ENCODE measurements around the gene KRTAP3-1. TPM values are rescaled to one million over a fixed set of nuclear protein-coding genes. Genes with fewer than 3 reads are reported as not detected.
A peak's percentile ranks its signal among the peaks of the same experiment; 100 is the strongest.

Gene KRTAP3-1
- total and polyA plus RNA-seq, 9 of the 15 experiments (the other 6 are each of a cell fraction or from before 2014, with no cell fraction given), result not detected

DNA sequence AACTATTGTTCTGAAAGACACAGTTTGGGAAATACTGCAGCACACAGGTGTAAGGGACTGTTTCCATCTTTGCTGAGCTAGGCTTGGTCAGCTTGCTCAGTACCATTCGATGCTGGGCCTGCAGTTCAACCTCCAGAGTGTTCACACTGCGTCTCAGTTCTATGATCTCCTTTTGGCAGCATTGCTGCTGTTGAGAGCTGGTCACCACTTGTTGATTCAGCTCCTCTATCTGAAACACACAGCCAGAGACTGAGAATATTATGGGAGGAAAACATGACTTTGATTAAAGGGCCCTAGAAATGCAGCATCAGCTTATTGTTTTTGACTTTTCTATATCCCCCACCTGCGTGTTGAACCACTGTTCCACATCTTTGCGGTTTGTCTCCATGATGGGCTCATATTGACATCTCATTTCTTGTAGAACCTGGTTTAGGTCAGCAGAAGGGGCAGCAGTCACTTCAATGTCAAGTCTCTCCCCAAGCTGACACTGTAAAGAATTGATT, 46.8 kb downstream of the KRTAP3-1 start:
- ChIA-PET CTCF (ENCODE audit: low intra/inter-chr PET ratio) (no interaction called here), POLR2A (no interaction called here)
- DNase-seq (ENCODE audit: extremely low read depth in 1 of 4, low spot score in 3 of 4) (no peak), FAIRE-seq (no peak), ATAC-seq (no peak)
- in situ Hi-C loops (cut with MboI), result no loop called here
- no TSS peak for BruUV-seq (replicated peaks)
- intact Hi-C loops (cut with micrococcal nuclease), result no loop called here
- no peak overlapping the region for H3K27ac ChIP-seq (ENCODE audit: extremely low read depth, low read depth, low read length)
- H3K9me3 ChIP-seq (replicated peaks; ENCODE audit: control insufficient read depth, insufficient read depth, low read depth, low read length), result no peaks in the 10 kb centered on the region
- WGBS (ENCODE audit: insufficient coverage, low coverage, missing lambda C conversion rate), result 0% methylated on average over 4 of the region's 4 CpGs
- H4K20me1 ChIP-seq (replicated peaks; ENCODE audit: control insufficient read depth, insufficient read depth, low read length), result no peaks in the 10 kb centered on the region
- no peak overlapping the region for H3K4me2 ChIP-seq (ENCODE audit: insufficient read depth, low read length)
- no peak overlapping the region for H2AFZ ChIP-seq (ENCODE audit: low read depth, low read length)
- no peaks in the 10 kb centered on the region for H3K4me1 ChIP-seq (replicated peaks in 1 of 2; ENCODE audit: control insufficient read depth in 2 of 2, insufficient read depth in 2 of 2, low read length in 2 of 2)
- H3K9ac ChIP-seq (ENCODE audit: insufficient read depth in 1 of 2, low read depth in 2 of 2, low read length in 2 of 2), result no peak overlapping the region
- H3K36me3 ChIP-seq (ENCODE audit: control insufficient read depth, insufficient read depth, low read length), result no peaks in the 10 kb centered on the region
- H3K9me1 ChIP-seq (ENCODE audit: control insufficient read depth, insufficient read depth, low read length), result no peaks in the 10 kb centered on the region
- no peak overlapping the region for H3K4me3 ChIP-seq
- no peaks in the 10 kb centered on the region for H3K79me2 ChIP-seq (ENCODE audit: control insufficient read depth, insufficient read depth, low read length)
- peaks cover 0 to 6% of the 10 kb centered on the region in 2 experiments; a peak in 3 of 5 replicates for H3K27me3 ChIP-seq (ENCODE audit: control insufficient read depth in 2 of 2, insufficient read depth in 2 of 2, low read length in 2 of 2)
- TF ChIP-seq ZNF316 (IDR thresholded peaks at IDR 0.05) (peak; percentile 31), GTF2E2 (tag; IDR thresholded peaks at IDR 0.05) (no peak), NFE2L1 (tag; IDR thresholded peaks at IDR 0.05; ENCODE audit: borderline replicate concordance, low read depth) (no peak), HINFP (tag; conservative IDR thresholded peaks at IDR 0.05; ENCODE audit: low read depth) (no peak)

DNA sequence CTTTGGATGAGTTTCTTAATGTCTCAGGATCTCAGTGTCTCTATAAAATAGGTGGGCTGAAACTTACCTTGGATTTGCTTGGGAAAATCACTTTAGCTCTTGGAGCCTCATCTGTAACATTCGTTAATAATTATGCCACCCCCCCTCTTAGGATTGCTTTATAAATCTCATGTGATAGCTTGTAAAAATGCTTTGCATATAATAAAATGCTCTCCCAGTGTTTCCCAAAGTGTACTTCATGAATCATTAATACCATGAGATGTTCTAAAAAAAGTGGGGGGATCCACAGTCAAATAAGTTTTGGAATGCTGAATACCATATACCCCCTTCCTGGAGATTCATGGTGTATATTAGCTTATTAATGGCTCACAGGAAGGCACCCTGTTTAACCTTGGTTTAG, 47.3 kb downstream of the KRTAP3-1 start:
- DNase-seq (ENCODE audit: extremely low read depth in 1 of 4, low spot score in 3 of 4), result no peak
- CTCF ChIA-PET (ENCODE audit: low intra/inter-chr PET ratio), result no interaction called here
- no peak for ATAC-seq
- H3K9me1 ChIP-seq (ENCODE audit: control insufficient read depth, insufficient read depth, low read length), result no peaks in the 10 kb centered on the region
- H3K27me3 ChIP-seq (ENCODE audit: control insufficient read depth in 2 of 2, insufficient read depth in 2 of 2, low read length in 2 of 2), result peaks cover 0 to 6% of the 10 kb centered on the region in 2 experiments; a peak in 3 of 5 replicates
- 0% methylated on average over 1 of the region's 1 CpG for WGBS (ENCODE audit: insufficient coverage, low coverage, missing lambda C conversion rate)
- no peak for FAIRE-seq
- H3K4me3 ChIP-seq, result no peak overlapping the region
- no peaks in the 10 kb centered on the region for H3K36me3 ChIP-seq (ENCODE audit: control insufficient read depth, insufficient read depth, low read length)
- H3K79me2 ChIP-seq (ENCODE audit: control insufficient read depth, insufficient read depth, low read length), result no peaks in the 10 kb centered on the region
- intact Hi-C loops (cut with micrococcal nuclease), result no loop called here
- no peaks in the 10 kb centered on the region for H3K4me1 ChIP-seq (replicated peaks in 1 of 2; ENCODE audit: control insufficient read depth in 2 of 2, insufficient read depth in 2 of 2, low read length in 2 of 2)
- H3K27ac ChIP-seq (ENCODE audit: extremely low read depth, low read depth, low read length), result no peak overlapping the region
- no peak overlapping the region for H2AFZ ChIP-seq (ENCODE audit: low read depth, low read length)
- H3K9ac ChIP-seq (ENCODE audit: insufficient read depth in 1 of 2, low read depth in 2 of 2, low read length in 2 of 2), result no peak overlapping the region
- H3K4me2 ChIP-seq (ENCODE audit: insufficient read depth, low read length), result no peak overlapping the region
- no peaks in the 10 kb centered on the region for H4K20me1 ChIP-seq (replicated peaks; ENCODE audit: control insufficient read depth, insufficient read depth, low read length)
- no peaks in the 10 kb centered on the region for H3K9me3 ChIP-seq (replicated peaks; ENCODE audit: control insufficient read depth, insufficient read depth, low read depth, low read length)
- BruUV-seq (replicated peaks), result no TSS peak
- POLR2A ChIA-PET, result no interaction called here
- in situ Hi-C loops (cut with MboI), result no loop called here
- TF ChIP-seq GABPB1 (CRISPR knock-in tag; IDR thresholded peaks at IDR 0.05) (no peak), ZNF699 (CRISPR knock-in tag; IDR thresholded peaks at IDR 0.05; ENCODE audit: insufficient replicate concordance) (no peak), SAFB (IDR thresholded peaks at IDR 0.05; ENCODE audit: borderline replicate concordance, low read depth, low read length) (no peak), IRF2 (CRISPR knock-in tag; IDR thresholded peaks at IDR 0.05) (no peak), ZNF408 (CRISPR knock-in tag; IDR thresholded peaks at IDR 0.05; ENCODE audit: low read depth) (no peak), MTA1 (IDR thresholded peaks at IDR 0.05; ENCODE audit: borderline replicate concordance) (no peak), NR3C1 (CRISPR knock-in tag; IDR thresholded peaks at IDR 0.05) (no peak), PKNOX1 (IDR thresholded peaks at IDR 0.05) (no peak)
